NCI-H510A (cell line): Measurements from ENCODE around the gene CDCA5.

Source experiments
- DNase-seq: peaks from one replicate; lab custom pipeline; 2025; lab: John Stamatoyannopoulos, UW

Gene CDCA5

GRCh38 chr11:65043881-65044501, 39.8 kb downstream of the CDCA5 start:
- DNase-seq: no peak

DNA sequence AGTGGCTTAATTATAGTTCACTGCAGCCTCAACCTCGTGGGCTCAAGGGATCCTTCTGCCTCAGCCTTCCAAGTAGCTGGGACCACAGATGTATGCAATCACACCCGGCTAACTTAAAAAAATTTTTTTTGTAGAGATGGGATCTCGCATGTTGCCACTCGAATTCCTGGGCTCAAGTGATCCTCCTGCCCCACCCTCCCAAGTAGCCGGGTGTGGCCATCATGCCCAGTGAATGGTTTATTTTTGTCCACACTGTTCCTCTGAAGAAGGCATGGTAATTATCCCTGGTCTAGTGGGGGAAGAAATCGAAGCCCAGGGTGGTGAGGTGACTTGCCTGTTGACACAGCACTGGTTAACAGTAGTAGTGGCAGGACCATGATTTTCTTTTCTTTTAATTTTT, 40.9 kb downstream of the CDCA5 start:
- no peak for DNase-seq

DNA sequence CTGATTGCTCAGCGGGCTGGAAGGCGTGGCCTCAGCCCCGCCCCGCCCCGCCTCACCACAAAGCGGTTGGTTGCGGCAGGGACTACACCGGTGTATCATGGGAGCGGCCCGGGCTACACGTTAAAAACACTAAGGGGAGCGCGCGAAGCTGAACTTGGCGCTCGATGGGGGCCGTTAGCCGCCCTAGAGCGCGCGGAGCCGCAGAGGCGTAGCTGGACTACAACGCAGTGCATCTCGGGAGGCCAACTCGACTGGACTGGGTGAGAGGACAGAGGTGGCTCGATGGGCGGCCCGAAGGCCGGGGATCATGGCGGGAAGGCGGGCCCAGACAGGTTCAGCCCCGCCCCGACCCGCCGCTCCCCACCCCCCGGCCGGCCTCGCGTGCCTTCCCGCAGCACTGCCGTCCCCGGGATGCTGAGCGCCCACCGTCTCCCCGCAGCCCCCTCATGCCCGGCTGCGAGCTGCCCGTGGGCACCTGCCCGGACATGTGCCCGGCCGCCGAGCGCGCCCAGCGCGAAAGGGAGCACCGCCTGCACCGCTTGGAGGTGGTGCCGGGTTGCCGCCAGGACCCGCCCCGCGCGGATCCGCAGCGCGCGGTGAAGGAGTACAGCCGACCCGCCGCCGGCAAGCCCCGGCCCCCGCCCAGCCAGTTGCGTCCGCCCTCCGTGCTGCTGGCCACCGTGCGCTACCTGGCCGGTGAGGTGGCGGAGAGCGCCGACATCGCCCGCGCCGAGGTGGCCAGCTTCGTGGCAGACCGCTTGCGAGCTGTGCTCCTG, 42.8 kb downstream of the CDCA5 start, which contains the start of gene SAC3D1:
SAC3D1 (plus strand) TSS at position 364 of the 776 bp plus-strand sequence; CDS start at position 447, 83 bp downstream.
- peak; percentile 98 for DNase-seq

DNA sequence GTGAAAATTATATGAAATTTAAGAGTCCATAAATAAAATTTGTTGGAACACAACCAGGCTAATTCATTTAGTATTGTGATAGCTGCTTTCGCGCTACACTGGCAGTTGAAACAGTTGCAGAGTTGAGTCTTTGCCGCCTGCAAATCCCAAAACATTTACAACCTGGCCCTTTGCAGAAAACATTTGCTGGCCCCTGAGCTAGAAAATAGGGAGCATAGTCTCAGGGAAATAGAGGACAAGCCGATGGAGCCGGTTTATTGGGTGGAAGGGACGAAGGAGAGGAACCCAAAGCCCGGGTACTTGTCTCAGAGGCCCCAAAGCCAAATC, 43.4 kb downstream of the CDCA5 start:
- DNase-seq: no peak

DNA sequence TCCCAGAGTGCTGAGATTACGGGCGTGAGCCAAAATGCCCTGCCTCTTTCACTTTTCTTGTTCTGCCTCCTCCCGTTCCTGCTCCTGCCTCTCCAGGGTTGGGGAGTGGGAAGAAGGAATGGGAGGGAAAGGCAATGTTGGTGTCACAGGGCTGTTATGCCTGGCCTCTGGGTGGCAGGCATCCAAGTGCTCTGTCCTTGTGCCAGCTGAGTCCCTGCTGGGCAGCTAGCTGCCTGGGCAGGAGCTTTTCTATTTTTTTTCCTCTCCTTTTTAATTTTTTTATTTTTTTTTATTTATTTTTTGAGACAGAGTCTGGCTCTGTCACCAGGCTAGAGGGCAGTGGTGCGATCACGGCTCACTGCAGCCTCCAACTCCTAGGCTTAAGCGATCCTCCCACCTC, 46.9 kb downstream of the CDCA5 start:
- no peak for DNase-seq

- DNase-seq: no peak
Measured at GRCh38 chr11:65035579-65035978, 48.3 kb downstream of the CDCA5 start.

- no peak for DNase-seq
Measured at GRCh38 chr11:65034423-65034822, 49.4 kb downstream of the CDCA5 start.

GRCh38 chr11:65032216-65032615, 51.6 kb downstream of the CDCA5 start:
- no peak for DNase-seq
